Keratinocyte (primary cell): ENCODE results near the gene MMAB. TPM values are rescaled to one million over a fixed set of nuclear protein-coding genes. Genes with fewer than 3 reads are reported as not detected.

ENCODE experiments used
- DNase-seq: peaks from one replicate; pipeline ENCODE4 v3.0.0-alpha.2; 2011; ENCODE audit warnings: low read depth, missing footprints, low spot score
- FAIRE-seq: peaks from 2 replicates; lab custom pipeline; 2011; peaks lifted over from hg19 to GRCh38; lab: Jason Lieb, UNC
- H2AFZ ChIP-seq: 2 replicates; pipeline ENCODE4 v1.6.0; 2012; ENCODE audit warnings: low read length, control low read depth, inconsistent platforms; ENCODE audit not compliant: control insufficient read depth
- H3K27ac ChIP-seq: 2 replicates; pipeline ENCODE4 v1.5.1; 2011; ENCODE audit warnings: low read length; ENCODE audit not compliant: control insufficient read depth, insufficient read depth
- H3K27me3 ChIP-seq: 3 replicates; pipeline ENCODE4 v1.6.0; 2011; ENCODE audit warnings: low read length; ENCODE audit not compliant: control insufficient read depth, insufficient read depth; ENCODE audit errors: extremely low read depth
- H3K36me3 ChIP-seq, 2 experiments: 2 replicates in 1 of 2; 3 replicates in 1 of 2; pipeline ENCODE4 v1.5.1; 2011; ENCODE audit warnings: low read length in 2 of 2, mild to moderate bottlenecking in 1 of 2; ENCODE audit not compliant: control insufficient read depth in 2 of 2, insufficient read depth in 2 of 2; ENCODE audit errors: extremely low read depth in 1 of 2
- H3K4me1 ChIP-seq: 3 replicates; pipeline ENCODE4 v1.5.1; 2011; ENCODE audit warnings: low read length; ENCODE audit not compliant: control insufficient read depth, insufficient read depth; ENCODE audit errors: extremely low read depth
- H3K4me2 ChIP-seq: 3 replicates; pipeline ENCODE4 v1.6.0; 2011; ENCODE audit warnings: low read depth, low read length; ENCODE audit not compliant: control insufficient read depth, insufficient read depth; ENCODE audit errors: extremely low read depth
- H3K4me3 ChIP-seq, 3 experiments: fragments of 200-600 bp in 1 of 3; sonication (generic) in 1 of 3; 2 replicates in 2 of 3; 3 replicates in 1 of 3; pipeline ENCODE4 v1.5.1; 2011 to 2016; ENCODE audit warnings: low read length in 3 of 3, mild to moderate bottlenecking in 3 of 3, control low read depth in 2 of 3, inconsistent platforms in 1 of 3, low read depth in 1 of 3, mixed read lengths in 1 of 3, mixed run types in 1 of 3, moderate library complexity in 1 of 3; ENCODE audit not compliant: control insufficient read depth in 2 of 3, insufficient read depth in 2 of 3; ENCODE audit errors: extremely low read depth in 1 of 3
- H3K79me2 ChIP-seq: 2 replicates; pipeline ENCODE4 v1.6.0; 2012; ENCODE audit warnings: low read length; ENCODE audit not compliant: control insufficient read depth, insufficient read depth
- H3K9ac ChIP-seq: 3 replicates; pipeline ENCODE4 v1.6.0; 2011; ENCODE audit warnings: low read length; ENCODE audit not compliant: control insufficient read depth, insufficient read depth; ENCODE audit errors: extremely low read depth
- H3K9me1 ChIP-seq: 3 replicates; pipeline ENCODE4 v1.6.0; 2011; ENCODE audit warnings: low read length; ENCODE audit not compliant: control insufficient read depth, insufficient read depth; ENCODE audit errors: extremely low read depth
- H3K9me3 ChIP-seq: 2 replicates; pipeline ENCODE4 v1.5.1; 2012; ENCODE audit warnings: low read depth, low read length; ENCODE audit not compliant: control insufficient read depth
- H4K20me1 ChIP-seq: 3 replicates; pipeline ENCODE4 v1.6.0; 2011; ENCODE audit warnings: low read length; ENCODE audit not compliant: control insufficient read depth, insufficient read depth; ENCODE audit errors: extremely low read depth
- CTCF ChIP-seq, 3 experiments: IDR thresholded peaks in 1 of 3; conservative IDR thresholded peaks in 1 of 3; optimal IDR thresholded peaks in 1 of 3; 2 replicates in 2 of 3; 3 replicates in 1 of 3; pipeline versions ENCODE3 to v1.5.1; 2011; ENCODE audit warnings: low read length in 3 of 3, mild to moderate bottlenecking in 3 of 3, moderate library complexity in 2 of 3, control low read depth in 1 of 3, inconsistent platforms in 1 of 3; ENCODE audit not compliant: insufficient read depth in 2 of 3; ENCODE audit errors: extremely low read depth in 1 of 3
- EZH2 ChIP-seq: IDR thresholded peaks from one replicate; pipeline ENCODE4 v1.6.1; 2012; ENCODE audit warnings: inconsistent platforms, mild to moderate bottlenecking, low read length, moderate library complexity
- dilution Hi-C: fragments of 300-500 bp; cut with MboI; formaldehyde crosslinking; loops from one replicate; pipeline ENCODE4 v1.7.0; 2020; ENCODE audit warnings: low sequenced_read_pairs; ENCODE audit not compliant: extremely low pct_ligation_motif_present
- polyA plus RNA-seq, 5 experiments: library from polyadenylated mRNA; depleted of rRNA in 3 of 5; stranded (reverse) in 3 of 5; stranded (forward) in 1 of 5; unstranded in 1 of 5; fragments of >200 nt; gene quantifications; 1 replicate in 1 of 5; 2 replicates in 3 of 5; 3 replicates in 1 of 5; pipeline versions ENCODE4 v1.2.1 to v1.2.3, GENCODE V29; 2011 to 2012; ENCODE audit warnings: missing spikeins in 2 of 5, low read depth in 1 of 5, low replicate concordance in 1 of 5

Gene MMAB
- polyA plus RNA-seq, 1 donor (not counting 4 experiments of a cell fraction or from before 2014, with no cell fraction given): 30.6 TPM

DNA sequence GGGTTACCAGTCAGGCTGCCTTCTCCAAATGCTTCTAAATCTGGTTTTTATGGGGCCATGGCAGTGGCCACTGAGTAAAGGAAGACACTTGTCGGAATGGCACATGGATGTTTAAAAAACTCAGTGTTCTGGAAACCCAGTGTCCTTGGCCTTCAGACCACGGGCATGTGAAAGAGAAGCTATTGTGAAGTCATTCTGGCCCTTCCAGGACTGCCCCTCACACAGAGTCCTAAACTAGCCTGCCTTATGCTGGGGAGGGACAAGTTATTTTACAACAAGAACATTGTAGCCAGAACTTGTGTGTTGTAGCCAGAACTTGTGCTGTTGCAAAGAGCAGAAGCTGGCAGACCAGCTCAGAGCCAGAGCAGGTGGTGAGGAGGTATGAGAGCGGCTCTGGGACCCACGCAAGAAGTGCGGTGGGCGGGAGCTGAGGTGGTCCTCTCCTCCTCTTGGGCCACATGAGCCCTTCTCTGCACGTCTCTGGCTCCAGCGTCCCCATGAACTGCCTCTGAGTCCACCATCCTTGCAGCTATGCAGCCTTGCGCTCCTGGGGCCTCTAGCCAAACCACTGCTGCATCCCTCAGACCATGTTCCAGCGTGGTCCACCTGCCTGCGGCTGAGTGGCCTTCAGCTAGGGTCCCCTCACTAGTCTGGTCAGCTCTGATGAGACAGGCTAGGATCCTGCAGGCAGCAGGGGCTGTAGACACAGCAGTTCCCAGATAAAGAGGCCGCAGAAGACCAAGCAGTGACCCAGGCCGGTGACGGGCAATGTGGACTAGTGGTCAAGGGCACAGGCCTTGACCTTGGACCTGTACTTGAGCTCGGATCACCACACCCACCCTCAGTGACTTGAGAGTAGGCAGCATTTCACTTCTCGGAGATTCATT lies 32.5 kb downstream of the MMAB start:
- peaks cover 18% of the 10 kb centered on the region for H3K4me1 ChIP-seq
- TF ChIP-seq CTCF (optimal IDR thresholded peaks at IDR 0.05 in 1 of 3, IDR thresholded peaks at IDR 0.05 in 1 of 3, conservative IDR thresholded peaks at IDR 0.05 in 1 of 3; ENCODE audit: extremely low read depth in 1 of 3, insufficient read depth in 2 of 3, low read length in 3 of 3) (no peak), EZH2 (no peak)
- no peaks in the 10 kb centered on the region for H3K9me3 ChIP-seq
- no peak overlapping the region for H3K4me3 ChIP-seq
- H3K4me2 ChIP-seq: no peak overlapping the region
- dilution Hi-C loops: loop anchor here (25.0 kb wide), 1 partner anchor 247 kb away; no protein-coding TSS in a partner anchor
- H3K27ac ChIP-seq: no peak overlapping the region
- H3K27me3 ChIP-seq: no peaks in the 10 kb centered on the region
- no peak for FAIRE-seq
- H4K20me1 ChIP-seq: no peaks in the 10 kb centered on the region
- no peaks in the 10 kb centered on the region for H3K36me3 ChIP-seq
- H3K79me2 ChIP-seq: no peaks in the 10 kb centered on the region
- DNase-seq: no peak
- no peak overlapping the region for H3K9ac ChIP-seq
- no peaks in the 10 kb centered on the region for H3K9me1 ChIP-seq
- H2AFZ ChIP-seq: no peak overlapping the region

DNA sequence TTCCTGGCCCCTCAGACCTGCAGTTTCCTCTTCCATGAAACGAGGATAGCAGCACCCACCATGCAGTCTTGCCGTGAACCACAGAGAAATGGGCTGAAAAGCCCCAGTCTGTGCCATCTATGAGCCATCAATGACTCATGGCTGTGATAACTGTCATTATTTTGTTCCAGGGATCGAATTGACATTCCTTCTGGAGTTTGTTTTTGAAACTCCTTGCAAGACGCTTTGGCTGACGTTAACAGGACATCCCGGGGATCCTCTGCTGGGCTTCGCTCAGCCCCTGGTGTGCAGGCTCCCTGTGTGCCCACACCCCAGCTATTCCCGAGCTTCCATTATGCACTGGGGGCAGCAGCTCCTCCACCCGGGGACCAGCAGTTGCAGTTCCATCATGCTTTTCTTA lies 33.8 kb downstream of the MMAB start:
- Histone ChIP-seq H3K27ac (no peak overlapping the region), H3K9me1 (no peaks in the 10 kb centered on the region), H3K9ac (no peak overlapping the region), H3K4me1 (peaks cover 6% of the 10 kb centered on the region), H3K9me3 (no peaks in the 10 kb centered on the region), H3K4me3 (no peak overlapping the region), H3K79me2 (no peaks in the 10 kb centered on the region), H3K27me3 (no peaks in the 10 kb centered on the region), H3K4me2 (no peak overlapping the region), H2AFZ (no peak overlapping the region), H4K20me1 (no peaks in the 10 kb centered on the region), H3K36me3 (no peaks in the 10 kb centered on the region)
- DNase-seq: no peak
- dilution Hi-C loops: loop anchor here (25.0 kb wide), 1 partner anchor 248 kb away; no protein-coding TSS in a partner anchor
- FAIRE-seq: no peak
- TF ChIP-seq EZH2 (no peak), CTCF (optimal IDR thresholded peaks at IDR 0.05 in 1 of 3, IDR thresholded peaks at IDR 0.05 in 1 of 3, conservative IDR thresholded peaks at IDR 0.05 in 1 of 3; ENCODE audit: extremely low read depth in 1 of 3, insufficient read depth in 2 of 3, low read length in 3 of 3) (no peak)
